Body of pancreas (tissue), 4 donors: Measurements from ENCODE around the gene SIPA1. TPM values are rescaled to one million over a fixed set of nuclear protein-coding genes. Genes with fewer than 3 reads are reported as not detected.

Source experiments
- ATAC-seq: fragments of 150-250 bp; one replicate; pipeline ENCODE4 v1.9.1; 2016
- DNase-seq, 4 donors: peaks; one replicate each; pipeline ENCODE4 v3.0.0-alpha.2; 2019
- H3K27ac ChIP-seq, 4 donors: fragments of 200-600 bp; sonication (generic); 1 replicate in 3 of 4; 2 replicates in 1 of 4; pipeline versions ENCODE4 v1.5.1 to v1.6.1; 2016 to 2019; ENCODE audit warnings: mild to moderate bottlenecking in 1 of 4, mixed read lengths in 1 of 4, moderate library complexity in 1 of 4
- H3K27me3 ChIP-seq, 2 donors: fragments of 200-600 bp; sonication (generic); one replicate each; pipeline ENCODE4 v1.6.0; 2016; ENCODE audit warnings: mild to moderate bottlenecking in 1 of 2
- H3K36me3 ChIP-seq, 2 donors: fragments of 200-600 bp; sonication (generic); replicated peaks in 1 of 2; 2 replicates each; pipeline ENCODE4 v1.5.1; 2016; ENCODE audit warnings: low read depth in 2 of 2; ENCODE audit not compliant: insufficient read depth in 1 of 2
- H3K4me1 ChIP-seq: fragments of 200-600 bp; sonication (generic); one replicate; pipeline ENCODE4 v1.6.0; 2016
- H3K4me3 ChIP-seq, 2 donors: fragments of 200-600 bp; sonication (generic); 1 replicate in 1 of 2; 2 replicates in 1 of 2; pipeline ENCODE4 v1.5.1; 2016 to 2019
- H3K9me3 ChIP-seq, 3 donors: fragments of 200-600 bp; sonication (generic); 1 replicate in 2 of 3; 2 replicates in 1 of 3; pipeline ENCODE4 v1.5.1; 2016
- CTCF ChIP-seq, 7 experiments: fragments of 450-650 bp in 4 of 7; fragments of 200-600 bp in 3 of 7; sonication (generic) in 3 of 7; IDR thresholded peaks; one replicate each; pipeline ENCODE4 v1.5.1; 2016 to 2019; ENCODE audit warnings: antibody characterized with exemption in 7 of 7
- POLR2A ChIP-seq, 3 donors: fragments of 450-650 bp; IDR thresholded peaks; one replicate each; pipeline ENCODE4 v1.6.1; 2016; ENCODE audit warnings: antibody characterized with exemption in 3 of 3, mild to moderate bottlenecking in 2 of 3
- WGBS, 2 donors: methylation state at CpG; one replicate each; pipeline ENCODE4 v1.1.5; 2017; 5-methylcytosine and 5-hydroxymethylcytosine counted together
- intact Hi-C: fragments of 100-400 bp; cut with DNase I; formaldehyde crosslinking; loops from one replicate; pipeline ENCODE4 v1.15.1; 2023
- total RNA-seq, 2 donors: library from RNA; depleted of rRNA; stranded (reverse); fragments of >200 nt; gene quantifications; one replicate each; pipeline ENCODE4 v1.1.0, GENCODE V29; 2016

Gene SIPA1
- total RNA-seq, 2 donors from 2014 or later: 23.6 to 29.3 TPM

- ATAC-seq: no peak
- Histone ChIP-seq H3K9me3 (no peaks in the 10 kb centered on the region), H3K4me3 (no peak overlapping the region), H3K27ac (no peak overlapping the region), H3K27me3 (no peaks in the 10 kb centered on the region), H3K4me1 (peaks cover 14% of the 10 kb centered on the region), H3K36me3 (no peaks in the 10 kb centered on the region)
- TF ChIP-seq CTCF (IDR thresholded peaks at IDR 0.05) (no peak), POLR2A (IDR thresholded peaks at IDR 0.05) (no peak)
- WGBS, 2 donors: 86 to 87% methylated on average over 6 of the region's 6 CpGs
- no peak for DNase-seq
- intact Hi-C loops: no loop called here
Observed at GRCh38 chr11:65643971-65644370, 6.1 kb downstream of the SIPA1 start.

- WGBS, 2 donors: 94 to 96% methylated on average over 8 to 11 of the region's 11 CpGs
- Histone ChIP-seq H3K9me3 (no peaks in the 10 kb centered on the region), H3K4me3 (no peak overlapping the region), H3K27ac (no peak overlapping the region), H3K4me1 (peaks cover 14% of the 10 kb centered on the region), H3K36me3 (no peaks in the 10 kb centered on the region), H3K27me3 (no peaks in the 10 kb centered on the region)
- no peak for DNase-seq
- ATAC-seq: no peak
- intact Hi-C loops: no loop called here
- TF ChIP-seq POLR2A (IDR thresholded peaks at IDR 0.05) (no peak), CTCF (IDR thresholded peaks at IDR 0.05) (no peak)
Observed at GRCh38 chr11:65644837-65645236, 6.9 kb downstream of the SIPA1 start.

- DNase-seq: no peak
- 66 to 80% methylated on average over 5 to 10 of the region's 10 CpGs for WGBS, 2 donors
- Histone ChIP-seq H3K4me1 (peaks cover 14% of the 10 kb centered on the region), H3K27ac (no peak overlapping the region), H3K36me3 (no peaks in the 10 kb centered on the region), H3K9me3 (no peaks in the 10 kb centered on the region), H3K27me3 (no peaks in the 10 kb centered on the region), H3K4me3 (no peak overlapping the region)
- intact Hi-C loops: no loop called here
- TF ChIP-seq CTCF (IDR thresholded peaks at IDR 0.05) (no peak), POLR2A (IDR thresholded peaks at IDR 0.05) (no peak)
- no peak for ATAC-seq
Observed at GRCh38 chr11:65645710-65646109, 7.8 kb downstream of the SIPA1 start.

- WGBS, 2 donors: 74 to 80% methylated on average over 18 to 35 of the region's 68 CpGs
- Histone ChIP-seq H3K4me1 (peaks cover 17% of the 10 kb centered on the region), H3K27ac (no peak overlapping the region)
Observed at GRCh38 chr11:65646288-65646957, 8.5 kb downstream of the SIPA1 start.

More at GRCh38 chr11:65646288-65646957, 8.5 kb downstream of the SIPA1 start:
- intact Hi-C loops: no loop called here
- Histone ChIP-seq H3K27me3 (no peaks in the 10 kb centered on the region), H3K36me3 (no peaks in the 10 kb centered on the region), H3K4me3 (no peak overlapping the region), H3K9me3 (no peaks in the 10 kb centered on the region)
- ATAC-seq (no peak), DNase-seq (no peak)
- TF ChIP-seq CTCF (IDR thresholded peaks at IDR 0.05) (no peak), POLR2A (IDR thresholded peaks at IDR 0.05) (no peak)
